ENCODE data around the gene FAM200A.
"Not testable (repeated sequence)": the region's sequence is repeated elsewhere in the genome, so short reads cannot be mapped to it uniquely, and the experiment has no call there.

The FAM200A gene

DNA sequence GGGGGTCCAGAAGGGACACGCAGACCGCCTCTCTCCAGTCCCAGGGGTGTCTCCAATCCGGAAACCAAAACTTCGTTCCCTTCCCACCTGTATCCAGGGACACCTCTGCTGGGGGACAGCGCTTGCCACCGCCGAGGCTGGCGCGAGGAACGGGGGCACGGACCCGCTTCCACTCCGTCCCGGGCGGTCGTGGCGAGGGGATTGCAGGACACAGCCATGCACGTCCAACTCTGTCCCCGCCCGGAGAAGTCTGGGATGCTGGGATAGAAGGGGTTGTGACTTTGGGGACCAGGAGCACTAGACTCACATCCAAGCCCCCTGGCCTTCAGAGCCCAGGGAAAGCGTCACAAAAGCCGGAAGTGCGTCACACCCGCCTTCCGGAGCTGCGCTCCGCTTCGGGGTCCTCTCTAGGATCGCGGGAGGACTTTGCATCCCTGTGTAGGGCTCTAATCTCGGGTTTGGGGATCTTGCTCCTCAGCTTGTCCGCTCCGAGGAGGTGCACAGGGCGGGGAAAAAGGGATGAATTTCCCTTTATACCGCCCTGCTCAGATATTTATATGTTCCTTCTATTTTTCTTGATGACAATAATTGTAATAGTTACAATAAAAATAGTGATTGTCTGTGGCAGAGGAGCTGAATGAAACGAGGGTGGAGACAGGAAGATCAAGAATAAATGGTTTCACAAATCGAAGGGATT, at the start of gene FAM200A:
TSS of gene FAM200A (minus strand) at position 348 of the 697 bp plus-strand sequence. CDS start 3,707 bp downstream, outside the sequence.
- peak; percentile 81 for DNase-seq (ENCODE audit: low read depth, low spot score)

DNA sequence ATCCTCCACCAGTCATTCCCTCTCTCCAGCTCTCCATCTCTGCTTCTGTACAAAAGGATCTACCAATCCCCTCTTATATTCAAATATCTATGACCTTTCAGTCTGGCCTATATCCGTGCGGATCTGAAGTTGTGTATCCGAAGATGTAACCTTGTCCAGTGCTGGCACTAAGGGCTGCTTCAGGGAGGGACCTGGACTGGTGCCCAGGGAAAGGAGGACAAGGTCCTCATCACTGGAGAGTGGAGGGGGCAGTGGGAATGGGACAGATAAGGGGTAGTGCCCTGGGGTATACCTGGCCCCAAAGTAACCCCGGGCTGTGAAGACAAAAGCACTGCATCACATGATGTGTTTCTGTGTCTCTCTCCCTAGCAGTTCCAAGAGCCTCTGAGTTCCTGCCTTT, 47.9 kb upstream of the FAM200A start:
- no peak for DNase-seq (ENCODE audit: low read depth, low spot score)

DNA sequence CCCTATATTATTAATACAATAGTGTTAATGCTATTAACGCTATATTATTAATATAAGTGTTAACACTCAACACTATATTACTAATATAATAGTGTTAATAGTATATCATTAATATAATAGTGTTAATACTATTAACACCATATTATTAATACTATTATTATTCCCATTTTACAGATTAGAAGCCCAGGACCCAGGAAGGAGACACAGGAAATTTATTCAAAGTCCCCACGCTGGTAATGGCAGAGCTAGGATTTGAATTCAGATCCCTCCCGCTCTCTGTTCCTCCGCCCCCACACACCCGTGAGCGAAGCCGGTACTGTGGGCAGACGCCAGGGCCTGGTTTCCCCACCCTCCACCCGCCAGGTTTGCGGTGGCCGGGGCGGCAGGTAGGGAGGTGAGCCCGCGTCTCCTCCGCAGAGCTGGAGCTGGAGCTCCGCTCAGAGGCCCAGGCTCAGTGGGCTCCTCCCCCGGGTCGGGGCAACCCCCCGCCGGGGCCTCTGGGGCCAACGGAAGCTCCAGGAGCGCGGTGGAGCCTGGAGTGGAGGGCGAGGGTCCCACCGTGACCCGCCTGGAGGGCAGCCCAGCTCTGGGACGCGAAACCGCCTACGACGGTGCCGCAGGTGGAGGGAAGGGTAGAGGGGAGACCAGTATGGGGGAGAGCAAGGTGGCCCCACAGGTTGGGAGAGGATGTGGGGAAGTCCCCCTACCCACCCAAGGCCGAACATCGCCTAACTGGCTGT, 46.0 kb upstream of the FAM200A start, which contains the start of gene TMEM225B:
TSS of gene TMEM225B (plus strand) at position 506 of the 740 bp plus-strand sequence. CDS start 6,122 bp downstream, outside the sequence.
- DNase-seq (ENCODE audit: low read depth, low spot score): no peak

DNA sequence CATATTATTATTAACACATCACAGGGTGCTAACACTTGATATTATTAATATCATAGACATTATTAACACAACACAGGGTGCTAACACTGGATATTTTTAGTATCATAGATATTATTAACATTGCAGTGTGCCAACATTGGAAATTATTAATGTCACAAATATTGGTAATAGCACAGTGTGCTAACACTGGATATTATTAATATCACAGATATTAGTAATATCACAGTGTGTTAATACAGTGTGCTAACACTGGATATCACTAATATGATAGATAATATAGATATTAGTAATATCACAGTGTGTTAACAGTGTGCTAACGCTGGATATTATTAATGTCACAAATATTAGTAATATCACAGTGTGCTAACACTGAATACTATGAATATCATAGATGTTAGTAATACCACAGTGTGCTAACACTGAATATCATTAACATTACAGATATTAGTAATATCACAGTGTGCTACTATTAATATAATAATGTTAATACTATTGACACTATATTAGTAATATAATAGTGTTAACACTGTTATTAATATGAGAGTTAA, 44.6 kb upstream of the FAM200A start:
- DNase-seq (ENCODE audit: low read depth, low spot score): no peak

DNA sequence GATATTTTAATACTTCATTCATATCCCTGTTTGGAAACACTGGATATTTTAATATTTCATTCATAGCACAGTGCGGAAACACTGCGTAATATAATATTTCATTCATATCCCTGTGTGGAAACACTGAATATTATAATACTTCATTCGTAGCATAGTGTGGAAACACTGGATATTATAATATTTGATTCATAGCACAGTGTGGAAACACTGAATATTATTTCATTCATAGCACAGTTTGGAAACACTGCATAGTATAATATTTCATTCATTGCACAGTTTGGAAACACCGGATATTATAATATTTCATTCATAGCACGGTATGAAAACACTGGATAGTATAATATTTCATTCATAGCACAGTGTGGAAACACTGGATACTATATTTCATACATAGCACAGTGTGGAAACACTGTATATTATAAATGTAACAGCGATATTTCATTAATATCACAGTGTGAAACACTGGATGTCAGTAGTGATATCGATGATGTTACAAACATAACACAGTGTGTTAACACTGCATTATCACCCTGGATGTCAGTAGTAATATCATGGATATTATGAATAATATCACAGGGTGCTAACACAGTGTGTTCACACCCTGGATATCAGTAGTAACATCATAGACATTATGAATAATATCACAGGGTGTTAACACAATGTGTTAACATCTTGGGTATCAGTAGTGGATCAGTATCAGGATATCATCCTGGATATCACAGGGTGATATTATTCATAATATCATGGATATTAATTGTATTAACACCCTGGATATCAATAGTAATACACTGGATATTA, 43.2 kb upstream of the FAM200A start:
- DNase-seq (ENCODE audit: low read depth, low spot score): no peak

DNA sequence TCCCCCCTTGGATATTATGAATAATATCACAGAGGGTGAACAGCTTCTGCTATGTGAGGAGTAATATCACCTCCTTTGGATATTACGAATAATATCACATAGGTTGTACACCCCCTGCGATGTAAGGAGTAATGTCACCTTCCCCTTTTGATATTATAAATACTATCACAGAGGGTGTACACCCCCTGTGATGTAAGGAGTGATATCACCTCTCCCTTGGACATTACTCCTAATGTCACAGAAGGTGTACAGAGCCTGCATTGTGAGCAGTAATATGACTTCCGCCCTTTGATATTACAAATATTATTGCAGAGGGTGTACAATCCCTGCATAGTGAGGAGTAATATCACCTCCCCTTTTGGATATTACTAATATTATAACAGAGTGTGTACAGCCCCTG, 37.0 kb upstream of the FAM200A start:
- DNase-seq (ENCODE audit: low read depth, low spot score): no peak

DNA sequence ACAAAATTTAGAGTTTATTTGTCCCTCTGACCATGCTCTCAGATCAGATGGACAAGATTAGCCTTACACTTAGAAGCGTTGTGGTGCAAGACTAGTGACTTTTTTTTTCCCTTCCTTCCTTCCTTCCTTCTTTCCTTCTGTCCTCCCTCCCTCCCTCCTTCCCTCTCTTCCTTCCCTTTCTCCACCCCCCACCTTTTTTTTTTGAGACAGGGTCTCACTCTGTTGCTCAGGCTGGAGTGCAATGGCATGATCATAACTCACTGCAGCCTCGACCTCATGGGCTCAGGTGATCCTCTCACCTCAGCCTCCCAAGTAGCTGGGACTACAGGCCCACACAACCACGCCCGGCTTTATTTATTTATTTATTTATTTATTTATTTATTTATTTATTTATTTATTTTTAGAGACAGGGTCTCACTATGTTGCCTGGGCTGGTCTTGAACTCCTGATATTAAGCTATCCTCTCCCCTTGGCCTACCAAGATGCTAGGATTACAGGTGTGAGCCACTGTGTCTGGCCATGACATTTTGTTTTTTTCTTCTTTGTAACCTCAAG, 28.9 kb upstream of the FAM200A start:
- DNase-seq (ENCODE audit: low read depth, low spot score): not testable (repeated sequence)

DNA sequence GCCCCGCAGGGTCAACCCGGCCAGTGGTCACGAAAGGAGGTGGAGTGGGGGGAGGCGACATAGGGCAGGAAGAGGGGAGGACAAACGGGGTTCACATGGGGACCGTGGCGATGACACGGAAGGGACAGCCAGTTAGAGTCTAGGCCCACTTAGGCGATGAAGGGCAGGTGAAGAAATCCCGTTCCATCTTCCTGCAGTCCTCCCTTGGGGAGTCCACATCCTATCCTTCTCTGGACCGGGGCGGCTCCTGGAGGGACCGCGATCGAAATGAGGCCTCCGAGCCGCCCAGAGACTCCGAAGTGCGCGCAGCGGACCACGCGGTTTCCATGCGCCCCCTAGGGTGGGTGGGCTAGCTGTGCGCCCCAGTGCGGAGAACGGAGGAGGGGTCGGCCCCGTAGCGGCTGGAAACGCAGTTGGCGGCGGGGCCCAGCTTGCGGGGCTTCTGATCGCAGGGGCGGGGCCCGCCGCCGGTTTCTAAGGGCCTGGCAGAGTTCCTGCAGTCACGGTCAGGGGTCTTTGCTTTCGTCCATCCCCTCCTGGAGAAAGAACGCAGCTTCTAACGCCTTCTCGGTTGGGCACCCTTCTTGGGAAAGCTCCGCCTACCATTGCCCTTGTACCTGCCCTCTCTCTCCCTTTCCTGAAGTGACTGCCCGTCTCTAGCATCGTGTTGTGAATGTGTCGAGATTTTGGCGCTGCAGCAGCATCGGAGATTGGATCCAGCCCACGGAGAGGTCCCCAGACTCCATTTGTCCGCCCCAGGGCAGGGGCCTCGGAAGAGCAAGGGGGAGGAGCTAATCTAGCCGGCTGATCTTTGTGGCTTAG, 28.3 kb upstream of the FAM200A start:
- no peak for DNase-seq (ENCODE audit: low read depth, low spot score)

DNA sequence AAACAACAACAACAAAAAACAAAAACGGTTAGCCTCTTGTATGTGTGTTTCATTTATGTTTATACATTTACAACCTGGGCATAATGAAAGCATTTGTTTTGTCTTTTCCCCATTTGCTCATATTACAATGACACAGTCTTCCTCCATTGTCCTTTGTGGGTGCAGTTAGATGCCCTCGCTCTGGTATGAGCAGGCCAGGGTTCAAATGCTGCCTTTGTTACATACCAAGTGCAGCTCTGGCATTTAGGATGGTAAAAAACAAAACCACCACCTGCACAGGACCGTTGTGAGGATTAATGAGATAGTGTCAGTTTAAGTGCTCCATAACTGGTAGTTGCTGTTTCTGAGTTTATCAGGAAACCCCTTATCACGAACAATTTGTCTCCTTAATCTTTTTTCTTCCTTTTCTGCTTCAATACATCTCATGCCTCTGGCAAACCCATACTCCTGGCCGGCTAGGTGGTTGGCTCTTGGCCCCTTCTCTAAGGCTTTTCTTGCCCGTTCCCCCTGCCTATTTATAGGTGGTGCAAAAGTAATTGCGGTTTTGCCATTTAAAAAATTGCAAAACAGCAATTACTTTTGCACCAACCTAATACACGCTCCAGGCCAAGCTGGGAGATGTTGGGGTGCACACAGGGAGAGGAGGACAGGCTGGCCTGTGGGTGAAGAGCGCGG, 27.5 kb upstream of the FAM200A start:
- DNase-seq (ENCODE audit: low read depth, low spot score): no peak

DNA sequence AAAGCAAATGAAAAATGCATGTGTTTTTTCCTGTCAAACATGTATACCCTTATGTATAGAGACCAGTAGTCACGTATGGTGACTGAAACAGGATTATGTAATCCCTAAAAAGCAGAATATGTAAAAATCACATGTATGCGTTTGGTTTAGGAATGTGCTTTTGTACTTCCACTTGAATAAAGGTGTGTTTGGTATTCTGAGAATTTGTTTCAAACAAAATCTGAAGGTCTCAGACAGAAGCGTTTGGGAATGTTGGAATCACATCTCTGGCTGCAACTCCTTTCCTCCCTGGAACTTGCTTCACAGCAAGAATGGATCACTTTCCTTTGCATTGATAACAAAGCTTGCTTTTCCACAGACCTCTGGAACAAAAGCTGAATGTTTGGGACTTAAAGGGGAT, 24.3 kb upstream of the FAM200A start:
- no peak for DNase-seq (ENCODE audit: low read depth, low spot score)

DNA sequence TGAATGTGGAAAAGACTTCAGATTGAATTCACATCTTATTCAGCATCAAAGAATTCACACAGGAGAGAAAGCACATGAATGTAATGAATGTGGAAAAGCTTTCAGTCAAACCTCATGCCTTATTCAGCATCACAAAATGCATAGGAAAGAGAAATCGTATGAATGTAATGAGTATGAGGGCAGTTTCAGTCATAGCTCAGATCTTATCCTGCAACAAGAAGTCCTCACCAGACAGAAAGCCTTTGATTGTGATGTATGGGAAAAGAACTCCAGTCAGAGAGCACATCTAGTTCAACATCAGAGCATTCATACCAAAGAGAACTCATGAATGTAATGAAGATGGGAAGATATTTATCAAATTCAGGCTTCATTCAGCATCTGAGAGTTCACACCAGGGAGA, 21.3 kb upstream of the FAM200A start:
- DNase-seq (ENCODE audit: low read depth, low spot score): no peak

DNA sequence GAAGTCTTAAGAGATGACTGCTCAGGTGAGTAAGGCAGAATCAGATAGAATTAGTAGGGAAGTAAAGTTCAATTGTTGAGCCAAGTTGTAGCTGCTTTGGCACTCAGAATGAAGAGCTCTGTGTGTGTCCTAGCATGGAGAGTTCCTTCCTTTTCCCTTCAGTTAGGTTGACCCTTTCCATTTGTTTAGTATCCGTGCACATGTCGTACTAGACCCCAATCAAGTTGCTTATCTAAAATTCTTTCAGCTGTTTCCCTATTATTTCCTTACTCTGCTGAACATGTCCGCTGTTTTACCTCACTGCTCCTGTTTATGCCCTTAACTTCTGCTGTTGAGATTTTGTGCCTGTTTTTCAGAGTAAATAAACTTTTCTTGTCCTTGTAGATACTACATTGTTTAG, 19.9 kb upstream of the FAM200A start:
- no peak for DNase-seq (ENCODE audit: low read depth, low spot score)

DNA sequence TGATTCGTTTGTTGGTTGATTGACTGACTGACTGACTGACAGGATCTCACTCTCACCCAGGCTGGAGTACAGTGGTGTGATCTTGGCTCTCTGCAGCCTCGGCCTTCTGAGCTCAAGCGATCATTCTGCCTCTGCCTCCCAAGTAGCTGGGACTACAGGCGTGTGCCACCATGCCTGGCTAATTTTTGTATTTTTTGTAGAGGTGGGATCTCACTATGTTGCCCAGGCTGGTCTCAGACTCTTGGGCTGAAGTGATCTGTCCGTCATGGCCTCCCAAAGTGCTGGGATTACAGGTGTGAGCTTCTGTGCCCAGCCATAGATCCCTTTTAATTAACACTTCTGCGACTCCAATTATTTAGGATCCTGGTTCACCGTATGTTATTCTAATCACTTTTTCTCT, 16.9 kb upstream of the FAM200A start:
- DNase-seq (ENCODE audit: low read depth, low spot score): not testable (repeated sequence)

DNA sequence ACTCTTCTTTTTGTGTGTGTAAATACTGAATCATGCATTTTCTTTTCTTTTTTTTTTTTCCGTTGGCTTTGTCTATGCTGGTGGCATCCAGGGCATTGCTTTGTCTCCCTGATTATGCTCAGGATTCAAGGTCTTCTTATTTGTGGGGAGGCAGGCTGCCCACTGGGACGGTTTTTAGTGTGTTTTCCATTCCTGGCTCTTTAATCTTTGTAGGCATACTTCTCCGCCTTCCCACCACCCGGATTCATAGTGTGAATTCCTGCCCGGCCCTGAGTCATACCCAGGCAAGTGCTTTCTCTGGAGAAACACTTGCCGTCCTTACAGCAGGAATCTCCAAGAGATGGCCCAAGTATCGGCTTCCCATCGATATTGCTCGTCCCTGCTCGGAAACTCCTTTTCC, 11.7 kb upstream of the FAM200A start:
- DNase-seq (ENCODE audit: low read depth, low spot score): no peak

DNA sequence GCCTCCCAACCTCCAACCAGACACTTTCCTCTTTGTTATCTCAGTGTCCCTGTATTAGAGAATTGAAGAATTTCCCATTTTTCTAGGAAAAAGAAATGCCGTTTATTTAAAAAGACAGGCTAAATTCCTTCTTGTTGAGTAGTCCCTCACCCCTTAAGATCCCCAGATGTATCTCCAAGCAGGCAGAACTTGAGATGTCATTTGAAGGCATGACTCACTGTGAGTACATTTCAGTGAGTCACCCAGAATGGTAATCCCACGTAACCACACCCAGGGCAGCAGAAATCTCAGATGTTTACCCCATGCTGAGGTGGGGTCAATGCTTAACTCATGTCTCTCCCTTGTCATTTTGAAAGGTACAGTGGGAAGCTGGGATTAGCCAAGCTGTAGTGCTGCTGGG, 10.9 kb upstream of the FAM200A start:
- DNase-seq (ENCODE audit: low read depth, low spot score): peak; percentile 91

DNA sequence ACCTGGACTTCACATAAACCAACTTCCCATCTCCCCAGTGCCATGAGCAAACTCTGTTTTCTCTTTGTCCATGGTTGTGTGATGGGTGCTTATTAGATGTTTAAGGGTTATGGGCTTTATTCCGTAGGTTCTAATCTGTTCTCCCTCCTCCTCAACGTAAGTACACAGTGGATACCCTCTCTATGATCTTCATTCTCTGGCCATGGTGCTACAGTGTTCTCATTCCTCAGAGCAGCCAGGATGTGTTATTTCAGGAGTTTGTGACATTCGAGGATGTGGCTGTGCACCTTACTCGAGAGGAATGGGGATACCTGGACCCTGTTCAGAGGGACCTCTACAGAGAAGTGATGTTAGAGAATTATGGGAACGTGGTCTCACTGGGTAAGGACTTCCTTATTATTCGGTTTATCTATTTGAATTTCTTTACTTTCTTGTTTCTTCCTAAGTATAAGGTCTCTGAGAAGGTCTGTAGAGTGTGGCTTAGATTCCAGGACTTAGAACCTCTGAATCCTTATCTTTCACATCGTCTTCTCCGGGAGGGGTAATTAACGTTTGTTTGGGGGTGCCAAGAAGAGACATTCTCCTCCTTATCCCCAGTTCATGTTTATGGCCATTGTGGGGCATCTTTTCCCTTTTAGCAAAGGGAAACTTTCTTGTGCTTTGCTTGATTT, 10.3 kb upstream of the FAM200A start:
- DNase-seq (ENCODE audit: low read depth, low spot score): no peak

DNA sequence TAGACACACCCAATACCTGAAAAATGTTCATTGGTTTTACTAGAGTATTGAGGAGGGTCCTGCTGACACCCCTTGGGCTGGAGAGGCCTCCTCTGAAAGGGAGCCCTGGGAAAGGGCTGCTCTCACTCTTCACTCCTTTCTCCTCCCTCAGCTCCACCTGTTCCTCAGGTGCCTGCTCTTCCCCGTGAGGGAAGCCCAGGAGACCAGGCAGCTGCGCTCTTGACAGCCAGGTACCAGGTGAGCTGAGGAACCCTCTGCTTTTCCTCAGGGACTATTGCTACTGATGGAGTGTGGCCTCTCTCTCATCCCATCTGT, 9.8 kb upstream of the FAM200A start:
- no peak for DNase-seq (ENCODE audit: low read depth, low spot score)

DNA sequence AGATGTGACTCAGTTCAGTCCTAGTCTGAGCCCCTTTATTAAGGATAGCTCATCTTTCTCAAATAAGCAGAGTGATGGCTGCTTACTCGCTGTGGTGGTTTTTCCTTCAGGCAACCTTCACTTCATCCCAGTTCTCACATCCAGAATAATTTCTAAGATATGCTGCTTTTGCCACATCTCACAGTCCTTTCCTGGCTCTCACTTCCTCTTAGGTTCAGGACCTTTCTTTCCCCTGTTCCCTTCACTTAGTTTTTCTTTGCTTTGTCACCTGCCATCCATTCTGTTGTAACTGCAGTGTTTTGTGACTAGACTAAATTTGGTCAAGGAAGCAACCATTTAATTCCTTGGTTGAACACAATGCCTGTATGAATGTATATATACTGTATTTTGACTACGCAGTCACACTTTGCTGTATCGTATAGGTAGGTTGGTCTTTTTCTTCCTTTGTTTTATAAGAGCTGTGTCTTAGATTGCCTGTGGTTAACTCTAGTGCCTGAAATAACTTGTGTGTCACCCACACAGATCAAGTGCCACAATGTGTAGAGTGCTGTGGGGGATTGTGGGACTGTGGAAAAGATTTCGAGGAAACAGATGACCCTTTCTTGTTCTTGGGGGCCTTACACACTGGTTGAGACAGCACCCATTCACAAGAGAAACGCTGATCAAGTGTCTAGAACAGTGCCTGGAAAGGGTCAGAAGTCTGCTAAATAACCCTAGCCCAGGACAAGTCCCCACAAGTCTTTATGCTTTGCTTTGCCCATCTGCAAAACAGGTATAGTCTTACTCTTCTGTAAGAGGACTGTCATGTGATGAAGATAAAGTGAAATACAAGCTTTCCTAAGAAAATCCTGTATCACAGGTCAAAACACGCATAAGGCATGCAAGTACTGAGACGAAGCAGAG, 9.2 kb upstream of the FAM200A start:
- no peak for DNase-seq (ENCODE audit: low read depth, low spot score)
